Suprapubic skin (tissue), 4 donors: ENCODE data around the gene JPH3.

Source experiments
- EP300 ChIP-seq: sonication (generic); formaldehyde crosslinking; IDR thresholded peaks from one replicate; pipeline ENCODE4 v1.6.1; 2017; ENCODE audit warnings: antibody characterized with exemption
- POLR2A ChIP-seq, 2 donors: fragments of 450-650 bp; IDR thresholded peaks; one replicate each; pipeline ENCODE4 v1.6.1; 2017; ENCODE audit warnings: antibody characterized with exemption in 2 of 2, mild to moderate bottlenecking in 2 of 2, moderate library complexity in 2 of 2
- POLR2AphosphoS5 ChIP-seq, 3 donors: sonication (generic); formaldehyde crosslinking; IDR thresholded peaks; one replicate each; pipeline ENCODE4 v1.6.1; 2017; ENCODE audit warnings: antibody characterized with exemption in 3 of 3
- TF ChIP-seq, protein P1 (sequence below), 2 donors: fragments of 200-600 bp in 1 of 2; fragments of 450-650 bp in 1 of 2; sonication (generic) in 1 of 2; IDR thresholded peaks; one replicate each; pipeline ENCODE4 v1.5.1; 2016 to 2019; ENCODE audit warnings: antibody characterized with exemption in 2 of 2, mild to moderate bottlenecking in 1 of 2, moderate library complexity in 1 of 2

DNA sequence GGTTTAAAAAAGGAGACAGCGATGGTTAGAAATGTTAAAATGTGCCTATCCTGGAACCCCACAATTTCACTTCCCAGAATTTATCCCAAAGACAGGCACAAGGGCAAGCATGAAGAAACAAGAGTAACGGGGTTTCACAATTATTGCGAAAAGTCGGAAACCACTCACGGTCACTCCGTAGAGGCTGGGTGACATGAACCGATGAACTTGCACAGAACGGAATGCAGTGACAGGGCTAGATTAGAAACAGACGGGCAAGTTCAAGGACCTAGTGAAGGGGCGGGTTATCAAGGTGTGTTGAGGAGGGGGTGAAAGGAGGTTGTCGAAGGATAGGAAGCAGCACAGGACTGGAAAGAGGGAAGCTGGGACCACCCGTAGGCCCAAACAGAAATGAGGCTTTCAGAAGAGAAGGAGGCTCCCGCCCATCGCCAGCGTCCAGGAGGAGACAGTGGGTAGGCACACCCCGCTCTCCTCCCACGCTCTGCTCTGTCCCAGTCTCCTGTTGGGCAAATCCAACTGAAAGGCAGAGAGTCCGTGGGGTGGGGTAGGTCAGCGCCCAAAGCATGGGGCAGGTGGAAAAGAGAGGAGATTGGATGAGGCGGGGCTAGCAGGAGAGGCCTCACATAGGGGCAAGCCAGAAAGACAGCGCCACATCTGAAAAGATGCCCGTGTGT lies 47.4 kb upstream of the JPH3 start:
- TF ChIP-seq POLR2A (IDR thresholded peaks at IDR 0.05) (no peak), POLR2AphosphoS5 (IDR thresholded peaks at IDR 0.05) (no peak), EP300 (no peak)
- TF ChIP-seq, protein P1, sequence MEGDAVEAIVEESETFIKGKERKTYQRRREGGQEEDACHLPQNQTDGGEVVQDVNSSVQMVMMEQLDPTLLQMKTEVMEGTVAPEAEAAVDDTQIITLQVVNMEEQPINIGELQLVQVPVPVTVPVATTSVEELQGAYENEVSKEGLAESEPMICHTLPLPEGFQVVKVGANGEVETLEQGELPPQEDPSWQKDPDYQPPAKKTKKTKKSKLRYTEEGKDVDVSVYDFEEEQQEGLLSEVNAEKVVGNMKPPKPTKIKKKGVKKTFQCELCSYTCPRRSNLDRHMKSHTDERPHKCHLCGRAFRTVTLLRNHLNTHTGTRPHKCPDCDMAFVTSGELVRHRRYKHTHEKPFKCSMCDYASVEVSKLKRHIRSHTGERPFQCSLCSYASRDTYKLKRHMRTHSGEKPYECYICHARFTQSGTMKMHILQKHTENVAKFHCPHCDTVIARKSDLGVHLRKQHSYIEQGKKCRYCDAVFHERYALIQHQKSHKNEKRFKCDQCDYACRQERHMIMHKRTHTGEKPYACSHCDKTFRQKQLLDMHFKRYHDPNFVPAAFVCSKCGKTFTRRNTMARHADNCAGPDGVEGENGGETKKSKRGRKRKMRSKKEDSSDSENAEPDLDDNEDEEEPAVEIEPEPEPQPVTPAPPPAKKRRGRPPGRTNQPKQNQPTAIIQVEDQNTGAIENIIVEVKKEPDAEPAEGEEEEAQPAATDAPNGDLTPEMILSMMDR (IDR thresholded peaks at IDR 0.05): no peak
